OCI-M2 (cell line): ENCODE data around the gene GNAZ.

Experiments used
- DNase-seq: peaks from one replicate; lab custom pipeline; 2025; ENCODE audit not compliant: unreplicated experiment; lab: John Stamatoyannopoulos, UW

The GNAZ gene

GRCh38 chr22:23075525-23076216, 5.4 kb downstream of the GNAZ start:
- DNase-seq = no peak

- no peak for DNase-seq
Observed at GRCh38 chr22:23076896-23077572, 6.7 kb downstream of the GNAZ start.

GRCh38 chr22:23077627-23078461, 7.5 kb downstream of the GNAZ start:
- DNase-seq = no peak

GRCh38 chr22:23078462-23078787, 8.1 kb downstream of the GNAZ start:
- no peak for DNase-seq

GRCh38 chr22:23079240-23079768, 9.0 kb downstream of the GNAZ start:
- no peak for DNase-seq

GRCh38 chr22:23079814-23080521, 9.6 kb downstream of the GNAZ start:
- no peak for DNase-seq

- no peak for DNase-seq
Observed at GRCh38 chr22:23080613-23081290, 10.4 kb downstream of the GNAZ start.

GRCh38 chr22:23082534-23083314, 12.4 kb downstream of the GNAZ start:
- no peak for DNase-seq

- no peak for DNase-seq
Observed at GRCh38 chr22:23083315-23084021, 13.1 kb downstream of the GNAZ start.

GRCh38 chr22:23084453-23085350, 14.4 kb downstream of the GNAZ start:
- DNase-seq = no peak

- no peak for DNase-seq
Observed at GRCh38 chr22:23085351-23085671, 15.0 kb downstream of the GNAZ start.

GRCh38 chr22:23085785-23086184, 15.5 kb downstream of the GNAZ start:
- no peak for DNase-seq

GRCh38 chr22:23086263-23086662, 15.9 kb downstream of the GNAZ start:
- no peak for DNase-seq

GRCh38 chr22:23086787-23087186, 16.5 kb downstream of the GNAZ start:
- no peak for DNase-seq

GRCh38 chr22:23088199-23088604, 17.9 kb downstream of the GNAZ start:
- DNase-seq = no peak

- no peak for DNase-seq
Observed at GRCh38 chr22:23089010-23089409, 18.7 kb downstream of the GNAZ start.

- DNase-seq = no peak
Observed at GRCh38 chr22:23089633-23090456, 19.5 kb downstream of the GNAZ start.

- no peak for DNase-seq
Observed at GRCh38 chr22:23090457-23090835, 20.1 kb downstream of the GNAZ start.
